NCI-H2029 treated with DMSO at 0.1 percent for 48 hours (cell line): ENCODE data around the gene SSTR1.

ENCODE experiments used
- DNase-seq: peaks from one replicate; lab custom pipeline; 2025; lab: John Stamatoyannopoulos, UW

The SSTR1 gene

DNA sequence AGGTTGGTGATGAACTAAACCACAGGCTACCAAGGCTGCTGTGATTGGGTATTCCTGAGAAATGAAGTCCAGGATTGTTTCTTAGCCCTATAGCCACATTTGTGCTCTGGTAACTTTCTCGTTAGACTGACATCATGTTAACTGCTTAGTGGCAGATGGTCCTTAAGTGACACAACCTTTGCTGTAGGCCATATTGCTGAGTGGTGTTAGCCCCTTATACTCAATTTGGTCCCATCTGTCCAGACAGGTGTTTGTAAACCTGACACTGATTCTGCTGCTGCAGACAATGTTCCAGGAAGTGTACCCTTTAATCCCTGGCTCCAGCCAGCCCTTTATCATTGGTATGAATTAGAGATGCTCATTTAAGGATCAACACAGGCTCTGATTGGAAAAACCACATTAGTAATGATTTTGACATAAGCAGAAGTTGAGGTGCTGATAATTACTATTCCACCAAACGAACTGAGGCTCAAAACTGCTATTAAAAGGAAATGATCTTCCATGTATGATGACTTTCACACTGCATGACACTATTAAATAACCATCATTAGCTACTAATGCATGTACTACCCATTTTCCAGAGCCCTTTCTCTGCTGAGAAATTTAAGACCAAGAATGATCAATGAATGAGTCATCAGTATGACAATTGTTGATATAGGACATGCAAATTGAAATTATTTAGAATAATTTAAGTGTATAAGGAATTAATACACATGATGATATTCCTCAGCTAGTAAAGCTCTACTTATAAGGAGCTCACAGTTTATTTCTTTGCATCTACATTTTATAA lies 3.6 kb upstream of the SSTR1 start:
- DNase-seq: no peak

GRCh38 chr14:38204719-38205115 lies 3.0 kb upstream of the SSTR1 start:
- no peak for DNase-seq

GRCh38 chr14:38205119-38205813 lies 2.4 kb upstream of the SSTR1 start:
- no peak for DNase-seq

GRCh38 chr14:38205949-38206665 lies 1.6 kb upstream of the SSTR1 start:
- DNase-seq: no peak

GRCh38 chr14:38206689-38207376 lies 871 bp upstream of the SSTR1 start:
- DNase-seq: no peak

- DNase-seq: no peak
Observed at GRCh38 chr14:38207377-38207735, 348 bp upstream of the SSTR1 start.

DNA sequence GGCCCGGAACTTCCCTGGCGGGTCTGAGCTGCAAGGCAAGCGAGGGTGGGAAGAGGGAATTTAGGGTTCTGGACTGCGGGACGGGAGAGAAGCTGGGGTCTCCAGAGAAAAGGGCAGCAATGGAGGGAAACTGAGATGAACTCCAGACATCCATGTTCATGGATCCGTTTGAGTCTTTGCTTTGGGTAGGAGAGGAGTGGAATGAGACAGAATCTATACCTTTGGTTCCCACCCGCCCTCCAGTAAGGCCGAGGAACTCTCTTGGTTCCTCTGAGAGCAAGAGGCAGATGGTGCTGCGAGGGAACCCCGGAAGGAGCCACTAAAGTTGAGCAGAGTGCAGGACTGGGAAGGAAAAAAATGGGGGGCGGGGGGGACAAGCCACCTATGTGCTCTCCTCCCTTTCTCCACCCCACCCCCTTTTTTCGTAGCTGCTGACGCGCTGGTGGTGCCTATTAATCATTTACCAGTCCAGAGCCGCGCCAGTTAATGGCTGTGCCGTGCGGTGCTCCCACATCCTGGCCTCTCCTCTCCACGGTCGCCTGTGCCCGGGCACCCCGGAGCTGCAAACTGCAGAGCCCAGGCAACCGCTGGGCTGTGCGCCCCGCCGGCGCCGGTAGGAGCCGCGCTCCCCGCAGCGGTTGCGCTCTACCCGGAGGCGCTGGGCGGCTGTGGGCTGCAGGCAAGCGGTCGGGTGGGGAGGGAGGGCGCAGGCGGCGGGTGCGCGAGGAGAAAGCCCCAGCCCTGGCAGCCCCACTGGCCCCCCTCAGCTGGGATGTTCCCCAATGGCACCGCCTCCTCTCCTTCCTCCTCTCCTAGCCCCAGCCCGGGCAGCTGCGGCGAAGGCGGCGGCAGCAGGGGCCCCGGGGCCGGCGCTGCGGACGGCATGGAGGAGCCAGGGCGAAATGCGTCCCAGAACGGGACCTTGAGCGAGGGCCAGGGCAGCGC lies 1.2 kb downstream of the SSTR1 start:
- no peak for DNase-seq

GRCh38 chr14:38209572-38210557 lies 2.2 kb downstream of the SSTR1 start:
- DNase-seq: peak; percentile 26

DNA sequence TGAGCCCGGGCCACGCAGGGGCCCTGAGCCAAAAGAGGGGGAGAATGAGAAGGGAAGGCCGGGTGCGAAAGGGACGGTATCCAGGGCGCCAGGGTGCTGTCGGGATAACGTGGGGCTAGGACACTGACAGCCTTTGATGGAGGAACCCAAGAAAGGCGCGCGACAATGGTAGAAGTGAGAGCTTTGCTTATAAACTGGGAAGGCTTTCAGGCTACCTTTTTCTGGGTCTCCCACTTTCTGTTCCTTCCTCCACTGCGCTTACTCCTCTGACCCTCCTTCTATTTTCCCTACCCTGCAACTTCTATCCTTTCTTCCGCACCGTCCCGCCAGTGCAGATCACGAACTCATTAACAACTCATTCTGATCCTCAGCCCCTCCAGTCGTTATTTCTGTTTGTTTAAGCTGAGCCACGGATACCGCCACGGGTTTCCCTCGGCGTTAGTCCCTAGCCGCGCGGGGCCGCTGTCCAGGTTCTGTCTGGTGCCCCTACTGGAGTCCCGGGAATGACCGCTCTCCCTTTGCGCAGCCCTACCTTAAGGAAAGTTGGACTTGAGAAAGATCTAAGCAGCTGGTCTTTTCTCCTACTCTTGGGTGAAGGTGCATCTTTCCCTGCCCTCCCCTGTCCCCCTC lies 3.0 kb downstream of the SSTR1 start:
- no peak for DNase-seq

DNA sequence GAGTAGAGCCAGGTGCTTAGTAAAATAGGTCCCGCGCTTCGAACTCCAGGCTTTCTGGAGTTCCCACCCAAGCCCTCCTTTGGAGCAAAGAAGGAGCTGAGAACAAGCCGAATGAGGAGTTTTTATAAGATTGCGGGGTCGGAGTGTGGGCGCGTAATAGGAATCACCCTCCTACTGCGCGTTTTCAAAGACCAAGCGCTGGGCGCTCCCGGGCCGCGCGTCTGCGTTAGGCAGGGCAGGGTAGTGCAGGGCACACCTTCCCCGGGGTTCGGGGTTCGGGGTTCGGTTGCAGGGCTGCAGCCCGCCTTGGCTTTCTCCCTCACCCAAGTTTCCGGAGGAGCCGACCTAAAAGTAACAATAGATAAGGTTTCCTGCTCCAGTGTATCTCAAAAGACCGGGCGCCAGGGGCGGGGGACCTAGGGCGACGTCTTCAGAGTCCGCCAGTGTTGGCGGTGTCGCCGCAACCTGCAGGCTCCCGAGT lies 3.6 kb downstream of the SSTR1 start:
- DNase-seq: no peak

DNA sequence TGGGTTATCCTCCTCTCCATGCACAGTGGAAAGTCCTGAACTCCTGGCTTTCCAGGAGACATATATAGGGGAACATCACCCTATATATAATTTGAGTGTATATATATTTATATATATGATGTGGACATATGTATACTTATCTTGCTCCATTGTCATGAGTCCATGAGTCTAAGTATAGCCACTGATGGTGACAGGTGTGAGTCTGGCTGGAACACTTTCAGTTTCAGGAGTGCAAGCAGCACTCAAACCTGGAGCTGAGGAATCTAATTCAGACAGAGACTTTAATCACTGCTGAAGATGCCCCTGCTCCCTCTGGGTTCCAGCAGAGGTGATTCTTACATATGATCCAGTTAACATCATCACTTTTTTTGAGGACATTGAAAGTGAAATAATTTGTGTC lies 4.4 kb downstream of the SSTR1 start:
- no peak for DNase-seq

DNA sequence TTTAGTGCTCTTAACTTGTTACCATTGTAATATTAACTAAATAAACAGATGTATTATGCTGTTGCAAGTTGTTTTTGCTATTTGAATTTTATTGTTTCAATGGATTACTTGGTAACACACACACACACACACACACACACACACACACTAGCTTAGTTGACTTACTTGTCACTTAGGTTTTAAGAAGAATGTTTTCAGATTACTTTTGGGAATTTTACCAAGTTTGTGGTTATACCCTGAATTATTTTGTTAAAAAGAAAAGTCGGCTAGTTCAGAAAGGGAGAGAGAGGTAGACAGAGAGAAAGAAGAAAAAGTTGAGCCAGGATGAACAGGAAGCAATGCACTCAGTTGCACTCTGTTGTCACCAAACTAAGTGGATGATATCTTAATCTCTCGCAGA lies 5.3 kb downstream of the SSTR1 start:
- no peak for DNase-seq

DNA sequence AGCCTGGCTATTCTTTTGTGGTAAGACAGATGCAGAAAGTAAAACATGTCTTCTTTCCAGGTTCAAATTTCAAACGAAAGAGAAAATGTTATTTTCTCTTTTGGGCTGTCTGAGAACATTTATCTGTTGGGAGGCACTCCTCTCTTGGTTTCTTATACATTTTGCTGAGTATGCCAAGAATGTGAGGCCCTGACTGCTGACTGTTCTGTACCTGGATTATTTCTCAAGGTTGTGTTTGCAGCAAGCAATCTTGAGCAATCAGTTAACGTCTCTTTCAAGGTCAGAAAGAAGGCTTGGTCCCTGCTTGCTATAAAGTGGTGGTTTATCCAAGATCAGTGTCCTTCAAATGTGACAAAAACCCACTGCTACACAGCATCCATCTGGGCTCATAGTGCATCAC lies 9.8 kb downstream of the SSTR1 start:
- no peak for DNase-seq

GRCh38 chr14:38221077-38221476 lies 13.4 kb downstream of the SSTR1 start:
- no peak for DNase-seq

- DNase-seq: no peak
Observed at GRCh38 chr14:38224338-38224737, 16.6 kb downstream of the SSTR1 start.

DNA sequence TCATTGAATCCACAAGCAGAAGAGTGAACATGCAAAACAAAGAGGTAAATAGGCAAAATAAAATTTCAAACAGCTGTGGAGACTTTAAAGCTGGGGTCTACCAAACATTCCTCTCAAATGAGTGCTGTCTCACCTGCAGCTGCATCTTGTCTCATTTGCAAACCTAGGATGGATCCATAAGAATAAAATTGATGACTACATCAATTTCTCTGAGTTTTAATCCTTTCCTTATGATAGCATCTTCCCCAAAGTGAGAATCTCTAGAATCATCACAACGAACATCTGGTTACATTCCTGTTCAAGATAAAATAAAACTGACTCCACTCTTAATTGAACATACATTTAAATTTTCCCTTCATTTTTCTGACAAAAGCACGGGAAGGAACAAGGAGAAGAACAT lies 18.2 kb downstream of the SSTR1 start:
- DNase-seq: no peak

DNA sequence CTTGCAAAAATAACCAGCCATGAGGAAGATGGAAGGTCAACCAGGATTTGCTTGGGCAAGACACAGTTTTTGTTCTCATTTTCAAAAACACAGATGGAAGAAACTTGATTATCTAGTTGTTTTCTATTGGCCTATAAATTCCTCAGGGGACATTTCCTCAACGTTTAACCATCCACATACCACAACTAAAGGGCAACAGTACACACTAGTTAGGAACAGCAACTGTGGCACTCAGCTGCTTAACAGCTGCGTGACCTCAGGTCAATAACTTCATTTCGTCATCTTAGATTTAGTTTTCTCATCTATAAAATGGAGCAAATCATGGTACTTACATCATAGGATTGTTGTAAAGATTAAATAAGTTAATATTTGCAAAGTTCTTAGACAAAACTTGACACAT lies 18.7 kb downstream of the SSTR1 start:
- DNase-seq: no peak

DNA sequence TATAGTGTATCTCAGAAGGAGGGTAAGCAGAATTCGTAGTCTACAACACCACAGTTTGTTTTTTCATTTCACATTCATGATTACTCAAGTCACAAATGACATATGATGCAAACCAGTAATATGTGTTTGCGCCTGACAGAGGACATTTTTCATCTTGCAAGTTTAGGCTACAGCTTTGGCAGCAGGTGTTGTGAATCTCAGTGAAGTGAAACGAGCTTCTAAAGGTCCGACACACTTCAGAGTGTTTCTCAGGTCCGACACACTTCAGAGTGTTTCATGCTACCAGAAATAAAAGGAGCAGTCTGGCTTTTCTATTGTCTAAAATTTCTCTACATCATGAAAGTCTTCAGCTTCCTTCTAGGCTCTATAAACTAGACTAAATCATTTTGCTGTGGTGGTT lies 25.5 kb downstream of the SSTR1 start:
- DNase-seq: no peak

GRCh38 chr14:38238332-38238731 lies 30.6 kb downstream of the SSTR1 start:
- DNase-seq: no peak

DNA sequence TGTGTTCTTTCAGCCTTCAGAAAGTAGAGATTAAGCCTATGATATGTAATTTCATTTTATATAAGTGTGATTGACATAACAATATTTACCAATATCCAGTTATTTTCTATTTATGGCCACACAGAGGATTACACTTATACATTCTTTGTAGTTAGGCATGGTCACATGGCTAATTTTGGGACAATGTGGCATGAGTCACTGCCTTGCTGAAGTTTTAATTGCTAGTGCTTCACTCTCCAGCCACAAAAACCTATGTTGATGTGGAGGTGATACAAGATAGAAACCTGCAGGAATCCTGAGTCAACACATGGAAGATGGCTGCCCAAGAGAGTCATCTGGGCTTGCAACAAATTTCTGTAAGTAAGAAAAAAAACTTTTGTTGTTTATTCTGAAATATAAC lies 31.2 kb downstream of the SSTR1 start:
- no peak for DNase-seq
